GM12878 (cell line): ENCODE data around the gene TACC3. TPM values are rescaled to one million over a fixed set of nuclear protein-coding genes. Genes with fewer than 3 reads are reported as not detected.
A peak's percentile ranks its signal among the peaks of the same experiment; 100 is the strongest.

Source experiments
- ATAC-seq: fragments of 200-7000 bp; cut with Tn5 transposase; 3 replicates; pipeline ENCODE4 v1.9.1; 2020; ENCODE audit warnings: mild to moderate bottlenecking, moderate library complexity
- BruUV-seq: library from RNA; stranded (reverse); fragments of 400-500 nt; replicated peaks from 2 replicates; lab custom pipeline; 2021; lab: Mats Ljungman, UMichigan
- CTCF ChIA-PET: fragments of 300-600 bp; sonication (Branson Sonifier 250); formaldehyde crosslinking; extraction: SDS; loops from one replicate; lab custom pipeline; 2021; ENCODE audit warnings: inconsistent platforms; lab: Yijun Ruan, JAX
- POLR2A ChIA-PET: fragments of 350-600 bp; formaldehyde crosslinking; extraction: SDS; loops from one replicate; lab custom pipeline; 2021; ENCODE audit warnings: inconsistent platforms; lab: Charles Lee
- RAD21 ChIA-PET: fragments of 300-600 bp; sonication (Branson Sonifier 250); formaldehyde crosslinking; loops from one replicate; lab custom pipeline; 2023; ENCODE audit warnings: antibody characterized with exemption; ENCODE audit not compliant: unreplicated experiment; lab: Charles Lee
- SMC1A ChIA-PET: fragments of 300-600 bp; sonication (Branson Sonifier 250); formaldehyde crosslinking; loops from one replicate; lab custom pipeline; 2023; ENCODE audit not compliant: unreplicated experiment, uncharacterized antibody; lab: Charles Lee
- DNase-seq: peaks from one replicate; pipeline ENCODE4 v3.0.0-alpha.2; 2011; ENCODE audit warnings: low read depth, low spot score
- FAIRE-seq: peaks from 3 replicates; lab custom pipeline; 2011; peaks lifted over from hg19 to GRCh38; lab: Jason Lieb, UNC
- H2AFZ ChIP-seq: 2 replicates; pipeline ENCODE4 v1.6.0; 2011; ENCODE audit warnings: low read depth, low read length, control low read depth; ENCODE audit not compliant: control insufficient read depth
- H3K27ac ChIP-seq: 2 replicates; pipeline ENCODE4 v1.5.1; 2011; ENCODE audit warnings: control low read depth; ENCODE audit not compliant: control insufficient read depth, insufficient read depth
- H3K27me3 ChIP-seq, 2 experiments: replicated peaks in 1 of 2; 2 replicates each; pipeline versions ENCODE4 v1.6.0 to v1.6.1; 2011; ENCODE audit warnings: low read length in 1 of 2; ENCODE audit not compliant: control insufficient read depth in 2 of 2, insufficient read depth in 2 of 2
- H3K36me3 ChIP-seq, 2 experiments: 2 replicates each; pipeline ENCODE4 v1.5.1; 2011; ENCODE audit warnings: low read length in 1 of 2; ENCODE audit not compliant: control insufficient read depth in 2 of 2, insufficient read depth in 2 of 2
- H3K4me1 ChIP-seq: 2 replicates; pipeline ENCODE4 v1.6.1; 2011; ENCODE audit warnings: mild to moderate bottlenecking, low read length, moderate library complexity, mixed read lengths; ENCODE audit not compliant: control insufficient read depth, insufficient read depth
- H3K4me2 ChIP-seq: 2 replicates; pipeline ENCODE4 v1.6.0; 2011; ENCODE audit warnings: control low read depth; ENCODE audit not compliant: control insufficient read depth, insufficient read depth
- H3K4me3 ChIP-seq: fragments of 200-600 bp; sonication (generic); 2 replicates; pipeline ENCODE4 v1.5.1; 2016
- H3K79me2 ChIP-seq: 2 replicates; pipeline ENCODE4 v1.6.0; 2011; ENCODE audit warnings: low read length; ENCODE audit not compliant: control insufficient read depth, insufficient read depth
- H3K9ac ChIP-seq: 2 replicates; pipeline ENCODE4 v1.8.0; 2011; ENCODE audit warnings: low read length, control low read depth, mixed read lengths; ENCODE audit not compliant: control insufficient read depth, insufficient read depth
- H3K9me3 ChIP-seq: replicated peaks from 3 replicates; pipeline ENCODE4 v1.5.1; 2011; ENCODE audit warnings: mild to moderate bottlenecking, low read length; ENCODE audit not compliant: control insufficient read depth, insufficient read depth
- H4K20me1 ChIP-seq: 2 replicates; pipeline ENCODE4 v1.6.0; 2011; ENCODE audit not compliant: control insufficient read depth, insufficient read depth
- CBFB ChIP-seq: IDR thresholded peaks from 2 replicates; pipeline ENCODE4 v1.6.1; 2016; ENCODE audit warnings: antibody characterized with exemption, low read depth
- ETV6 ChIP-seq, 2 experiments: fragments of 450-650 bp in 1 of 2; IDR thresholded peaks in 1 of 2; conservative IDR thresholded peaks in 1 of 2; 2 replicates each; pipeline ENCODE4 v1.6.1; 2014; ENCODE audit warnings: antibody characterized with exemption in 1 of 2, borderline replicate concordance in 1 of 2, low read depth in 1 of 2, mild to moderate bottlenecking in 1 of 2, moderate library complexity in 1 of 2
- FOXK2 ChIP-seq: fragments of 450-650 bp; IDR thresholded peaks from 2 replicates; pipeline ENCODE4 v1.6.1; 2017; ENCODE audit warnings: mild to moderate bottlenecking, moderate library complexity
- NR2C1 ChIP-seq: fragments of 450-650 bp; IDR thresholded peaks from 2 replicates; pipeline ENCODE4 v1.6.1; 2017; ENCODE audit warnings: antibody characterized with exemption, mild to moderate bottlenecking, moderate library complexity
- RCOR1 ChIP-seq: conservative IDR thresholded peaks from 2 replicates; pipeline ENCODE4 v1.6.1; 2012; ENCODE audit warnings: low read depth, low read length, improper control_type of control experiment
- RELA ChIP-seq: fragments of 450-650 bp; IDR thresholded peaks from 2 replicates; pipeline ENCODE4 v1.8.0; 2014; ENCODE audit warnings: borderline replicate concordance; ENCODE audit not compliant: partially characterized antibody
- SIX5 ChIP-seq: IDR thresholded peaks from 2 replicates; pipeline ENCODE4 v1.6.1; 2011; ENCODE audit warnings: mild to moderate bottlenecking, low read depth, low read length, moderate library complexity; ENCODE audit not compliant: severe bottlenecking
- SMAD5 ChIP-seq: IDR thresholded peaks from 2 replicates; pipeline ENCODE4 v1.6.1; 2016; ENCODE audit warnings: antibody characterized with exemption, low read depth
- WRNIP1 ChIP-seq: IDR thresholded peaks from 2 replicates; pipeline ENCODE4 v1.6.1; 2011; ENCODE audit warnings: low read depth, low read length, improper control_type of control experiment, borderline replicate concordance
- YY1 ChIP-seq: IDR thresholded peaks from 2 replicates; pipeline ENCODE4 v1.6.1; 2011; ENCODE audit warnings: low read depth, mild to moderate bottlenecking, low read length
- WGBS: methylation state at CpG from one replicate; pipeline ENCODE4 v1.1.6; 2016; ENCODE audit warnings: low lambda C conversion rate; ENCODE audit not compliant: insufficient replicate concordance, insufficient coverage; ENCODE audit errors: missing lambda C conversion rate; 5-methylcytosine and 5-hydroxymethylcytosine counted together
- in situ Hi-C: fragments of 300-500 bp; cut with MboI; formaldehyde crosslinking; loops from 9 replicates; pipeline ENCODE4 v1.14.3; 2018; ENCODE audit warnings: mixed read lengths
- intact Hi-C: fragments of 100-400 bp; cut with micrococcal nuclease; formaldehyde crosslinking; loops from one replicate; pipeline ENCODE4 v1.14.2; 2022; ENCODE audit not compliant: unreplicated experiment
- polyA plus RNA-seq, 11 experiments: library from polyadenylated mRNA; depleted of rRNA in 4 of 11; unstranded in 6 of 11; stranded (reverse) in 5 of 11; fragments of >200 nt; fragmentation: Nextera tagmentation in 4 of 11; fragmentation: Illumina TruSeq in 1 of 11; extraction: Ambion mirVana in 4 of 11; extraction: Trizol in 1 of 11; gene quantifications; 1 replicate in 1 of 11; 2 replicates in 10 of 11; pipeline versions ENCODE4 v1.2.1 to v1.2.3, GENCODE V29; 2011 to 2016; ENCODE audit warnings: inconsistent platforms in 2 of 11, missing spikeins in 2 of 11, low read depth in 1 of 11
- total RNA-seq, 4 experiments: library from RNA; depleted of rRNA in 3 of 4; stranded (reverse); fragments of >200 nt in 3 of 4; fragmentation: Illumina TruSeq in 1 of 4; extraction: Trizol in 1 of 4; gene quantifications; 2 replicates each; pipeline versions ENCODE4 v1.2.1 to v1.2.3, GENCODE V29; 2013 to 2021
- TF ChIP-seq, protein P1 (sequence below): IDR thresholded peaks from 2 replicates; pipeline ENCODE4 v1.6.1; 2011; ENCODE audit warnings: borderline replicate concordance, low read depth, mild to moderate bottlenecking, moderate library complexity, low read length; ENCODE audit not compliant: insufficient read depth, poor library complexity, severe bottlenecking
- TF ChIP-seq, protein P2 (sequence below): fragments of 450-650 bp; IDR thresholded peaks from 2 replicates; pipeline ENCODE4 v1.6.1; 2017; ENCODE audit warnings: mild to moderate bottlenecking, low read depth, inconsistent platforms; ENCODE audit not compliant: poor library complexity, severe bottlenecking

Gene TACC3
- total and polyA plus RNA-seq, 10 of the 15 experiments (the other 5 are each of a cell fraction or from before 2014, with no cell fraction given): 2.8 to 121 (median 73.3) TPM

DNA sequence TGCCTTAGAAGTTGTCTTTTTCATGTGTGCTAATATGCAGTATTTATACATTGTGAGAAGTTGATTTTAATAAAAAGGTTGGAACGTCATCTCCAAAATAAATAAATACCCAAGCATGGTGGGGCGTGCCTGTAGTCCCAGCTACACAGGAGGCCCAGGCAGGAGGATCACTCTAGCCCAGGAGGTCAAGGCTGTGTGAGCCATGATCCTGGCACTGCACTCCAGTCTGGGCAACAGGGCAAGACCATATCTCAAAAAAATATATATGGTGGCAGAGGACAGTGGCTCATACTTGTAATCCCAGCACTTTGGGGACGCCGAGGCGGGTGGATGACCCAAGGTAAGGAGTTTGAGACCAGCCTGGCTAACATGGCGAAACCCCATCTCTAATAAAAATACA, 15.6 kb upstream of the TACC3 start:
- CTCF ChIA-PET: interaction anchor here (16.2 kb wide), 1 partner anchor 13 kb away, joined by 258 read pairs; no protein-coding TSS in a partner anchor
- no peak overlapping the region for H3K4me3 ChIP-seq
- peaks cover 6 to 29% of the 10 kb centered on the region in 2 experiments for H3K36me3 ChIP-seq
- no peaks in the 10 kb centered on the region for H3K27me3 ChIP-seq
- H3K9ac ChIP-seq: no peak overlapping the region
- peak overlapping the region; percentile 30; the same call in 1 of the 2 replicates for H3K4me2 ChIP-seq
- ATAC-seq (no peak), DNase-seq (no peak), FAIRE-seq (no peak)
- WGBS: 94% methylated on average over 6 of the region's 6 CpGs
- no peak overlapping the region for H2AFZ ChIP-seq
- TF ChIP-seq, protein P1, sequence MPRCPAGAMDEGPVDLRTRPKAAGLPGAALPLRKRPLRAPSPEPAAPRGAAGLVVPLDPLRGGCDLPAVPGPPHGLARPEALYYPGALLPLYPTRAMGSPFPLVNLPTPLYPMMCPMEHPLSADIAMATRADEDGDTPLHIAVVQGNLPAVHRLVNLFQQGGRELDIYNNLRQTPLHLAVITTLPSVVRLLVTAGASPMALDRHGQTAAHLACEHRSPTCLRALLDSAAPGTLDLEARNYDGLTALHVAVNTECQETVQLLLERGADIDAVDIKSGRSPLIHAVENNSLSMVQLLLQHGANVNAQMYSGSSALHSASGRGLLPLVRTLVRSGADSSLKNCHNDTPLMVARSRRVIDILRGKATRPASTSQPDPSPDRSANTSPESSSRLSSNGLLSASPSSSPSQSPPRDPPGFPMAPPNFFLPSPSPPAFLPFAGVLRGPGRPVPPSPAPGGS: no peak
- TF ChIP-seq ETV6 (conservative IDR thresholded peaks at IDR 0.05 in 1 of 2, IDR thresholded peaks at IDR 0.05 in 1 of 2; ENCODE audit: borderline replicate concordance in 1 of 2, low read depth in 1 of 2) (no peak), NR2C1 (no peak), WRNIP1 (no peak), YY1 (no peak), RCOR1 (no peak), SIX5 (no peak), FOXK2 (no peak), CBFB (no peak), RELA (no peak), SMAD5 (no peak)
- TF ChIP-seq, protein P2, sequence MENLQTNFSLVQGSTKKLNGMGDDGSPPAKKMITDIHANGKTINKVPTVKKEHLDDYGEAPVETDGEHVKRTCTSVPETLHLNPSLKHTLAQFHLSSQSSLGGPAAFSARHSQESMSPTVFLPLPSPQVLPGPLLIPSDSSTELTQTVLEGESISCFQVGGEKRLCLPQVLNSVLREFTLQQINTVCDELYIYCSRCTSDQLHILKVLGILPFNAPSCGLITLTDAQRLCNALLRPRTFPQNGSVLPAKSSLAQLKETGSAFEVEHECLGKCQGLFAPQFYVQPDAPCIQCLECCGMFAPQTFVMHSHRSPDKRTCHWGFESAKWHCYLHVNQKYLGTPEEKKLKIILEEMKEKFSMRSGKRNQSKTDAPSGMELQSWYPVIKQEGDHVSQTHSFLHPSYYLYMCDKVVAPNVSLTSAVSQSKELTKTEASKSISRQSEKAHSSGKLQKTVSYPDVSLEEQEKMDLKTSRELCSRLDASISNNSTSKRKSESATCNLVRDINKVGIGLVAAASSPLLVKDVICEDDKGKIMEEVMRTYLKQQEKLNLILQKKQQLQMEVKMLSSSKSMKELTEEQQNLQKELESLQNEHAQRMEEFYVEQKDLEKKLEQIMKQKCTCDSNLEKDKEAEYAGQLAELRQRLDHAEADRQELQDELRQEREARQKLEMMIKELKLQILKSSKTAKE: no peak
- H4K20me1 ChIP-seq: no peaks in the 10 kb centered on the region; the same call in 1 of the 2 replicates
- H3K79me2 ChIP-seq: peaks cover 82% of the 10 kb centered on the region
- SMC1A ChIA-PET: interaction anchor here (1.0 kb wide), 1 partner anchor 12 kb away, joined by 4 read pairs; no protein-coding TSS in a partner anchor
- H3K27ac ChIP-seq: no peak overlapping the region
- BruUV-seq: no TSS peak
- in situ Hi-C loops (no loop called here), intact Hi-C loops (no loop called here)
- POLR2A ChIA-PET: interaction anchor here (1.8 kb wide), 1 partner anchor 15 kb away, joined by 5 read pairs; the partner anchor contains the start of genes TACC3 and TMEM129
- peaks cover 10% of the 10 kb centered on the region for H3K4me1 ChIP-seq
- RAD21 ChIA-PET: interaction anchor here (1.9 kb wide), 1 partner anchor 13 kb away, joined by 5 read pairs; no protein-coding TSS in a partner anchor
- no peaks in the 10 kb centered on the region for H3K9me3 ChIP-seq
